DND-41 (cell line): Measurements from ENCODE around the gene NCOA3.

ENCODE experiments used
- ATAC-seq: fragments of 200-7000 bp; cut with Tn5 transposase; 3 replicates; pipeline ENCODE4 v1.9.1; 2021; ENCODE audit warnings: low read depth; ENCODE audit not compliant: insufficient read depth
- DNase-seq: peaks from one replicate; pipeline ENCODE4 v3.0.0-alpha.2; 2020
- H2AFZ ChIP-seq: 2 replicates; pipeline ENCODE4 v1.6.0; 2012; ENCODE audit warnings: low read depth, low read length
- H3K27ac ChIP-seq: 2 replicates; pipeline ENCODE4 v1.5.1; 2012; ENCODE audit warnings: low read length, inconsistent platforms
- H3K27me3 ChIP-seq: fragments of 200-600 bp; sonication (generic); 2 replicates; pipeline ENCODE4 v1.6.0; 2012; ENCODE audit warnings: low read length, mild to moderate bottlenecking, inconsistent platforms; ENCODE audit not compliant: insufficient read depth, poor library complexity
- H3K36me3 ChIP-seq: 2 replicates; pipeline ENCODE4 v1.5.1; 2012; ENCODE audit warnings: low read length, inconsistent platforms; ENCODE audit not compliant: insufficient read depth
- H3K4me1 ChIP-seq: 2 replicates; pipeline ENCODE4 v1.5.1; 2012; ENCODE audit warnings: mild to moderate bottlenecking, low read length; ENCODE audit not compliant: insufficient read depth
- H3K4me2 ChIP-seq: 2 replicates; pipeline ENCODE4 v1.6.0; 2012; ENCODE audit warnings: mild to moderate bottlenecking, moderate library complexity, low read length, inconsistent platforms; ENCODE audit not compliant: insufficient read depth
- H3K4me3 ChIP-seq, 2 experiments: fragments of 200-600 bp in 1 of 2; shearing (Covaris generic) in 1 of 2; 2 replicates each; pipeline ENCODE4 v1.5.1; 2012 to 2016; ENCODE audit warnings: inconsistent platforms in 2 of 2, low read length in 2 of 2, mild to moderate bottlenecking in 2 of 2, low read depth in 1 of 2, moderate library complexity in 1 of 2
- H3K79me2 ChIP-seq: 2 replicates; pipeline ENCODE4 v1.6.0; 2012; ENCODE audit warnings: low read length, inconsistent platforms; ENCODE audit not compliant: insufficient read depth
- H3K9ac ChIP-seq: 2 replicates; pipeline ENCODE4 v1.6.0; 2012; ENCODE audit warnings: low read depth, mild to moderate bottlenecking, inconsistent platforms, low read length, moderate library complexity
- H3K9me3 ChIP-seq: 2 replicates; pipeline ENCODE4 v1.5.1; 2012; ENCODE audit warnings: low read length, moderate library complexity, mild to moderate bottlenecking, inconsistent platforms; ENCODE audit not compliant: insufficient read depth, severe bottlenecking
- H4K20me1 ChIP-seq: 2 replicates; pipeline ENCODE4 v1.6.0; 2012; ENCODE audit warnings: low read length; ENCODE audit not compliant: insufficient read depth
- EZH2 ChIP-seq: IDR thresholded peaks from 3 replicates; pipeline ENCODE4 v1.6.1; 2012; ENCODE audit warnings: borderline replicate concordance, low read depth, mild to moderate bottlenecking, moderate library complexity, low read length, inconsistent platforms; ENCODE audit not compliant: severe bottlenecking
- TF ChIP-seq, protein P1 (sequence below): IDR thresholded peaks from 2 replicates; pipeline ENCODE4 v1.5.1; 2012; ENCODE audit warnings: borderline replicate concordance, low read length, moderate library complexity, mild to moderate bottlenecking; ENCODE audit not compliant: poor library complexity, severe bottlenecking; ENCODE audit errors: extremely low read depth

Gene NCOA3

GRCh38 chr20:47686545-47686944 lies 184.9 kb downstream of the NCOA3 start:
- Histone ChIP-seq H3K4me1 (no peaks in the 10 kb centered on the region), H3K27me3 (no peaks in the 10 kb centered on the region), H3K9ac (no peak overlapping the region), H3K27ac (no peak overlapping the region), H3K9me3 (peaks cover 15% of the 10 kb centered on the region), H3K4me3 (no peak overlapping the region), H4K20me1 (no peaks in the 10 kb centered on the region), H3K36me3 (no peaks in the 10 kb centered on the region), H3K4me2 (no peak overlapping the region), H3K79me2 (no peaks in the 10 kb centered on the region), H2AFZ (no peak overlapping the region)
- ATAC-seq (no peak), DNase-seq (no peak)
- TF ChIP-seq, protein P1, sequence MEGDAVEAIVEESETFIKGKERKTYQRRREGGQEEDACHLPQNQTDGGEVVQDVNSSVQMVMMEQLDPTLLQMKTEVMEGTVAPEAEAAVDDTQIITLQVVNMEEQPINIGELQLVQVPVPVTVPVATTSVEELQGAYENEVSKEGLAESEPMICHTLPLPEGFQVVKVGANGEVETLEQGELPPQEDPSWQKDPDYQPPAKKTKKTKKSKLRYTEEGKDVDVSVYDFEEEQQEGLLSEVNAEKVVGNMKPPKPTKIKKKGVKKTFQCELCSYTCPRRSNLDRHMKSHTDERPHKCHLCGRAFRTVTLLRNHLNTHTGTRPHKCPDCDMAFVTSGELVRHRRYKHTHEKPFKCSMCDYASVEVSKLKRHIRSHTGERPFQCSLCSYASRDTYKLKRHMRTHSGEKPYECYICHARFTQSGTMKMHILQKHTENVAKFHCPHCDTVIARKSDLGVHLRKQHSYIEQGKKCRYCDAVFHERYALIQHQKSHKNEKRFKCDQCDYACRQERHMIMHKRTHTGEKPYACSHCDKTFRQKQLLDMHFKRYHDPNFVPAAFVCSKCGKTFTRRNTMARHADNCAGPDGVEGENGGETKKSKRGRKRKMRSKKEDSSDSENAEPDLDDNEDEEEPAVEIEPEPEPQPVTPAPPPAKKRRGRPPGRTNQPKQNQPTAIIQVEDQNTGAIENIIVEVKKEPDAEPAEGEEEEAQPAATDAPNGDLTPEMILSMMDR = no peak
- TF ChIP-seq EZH2 = no peak

DNA sequence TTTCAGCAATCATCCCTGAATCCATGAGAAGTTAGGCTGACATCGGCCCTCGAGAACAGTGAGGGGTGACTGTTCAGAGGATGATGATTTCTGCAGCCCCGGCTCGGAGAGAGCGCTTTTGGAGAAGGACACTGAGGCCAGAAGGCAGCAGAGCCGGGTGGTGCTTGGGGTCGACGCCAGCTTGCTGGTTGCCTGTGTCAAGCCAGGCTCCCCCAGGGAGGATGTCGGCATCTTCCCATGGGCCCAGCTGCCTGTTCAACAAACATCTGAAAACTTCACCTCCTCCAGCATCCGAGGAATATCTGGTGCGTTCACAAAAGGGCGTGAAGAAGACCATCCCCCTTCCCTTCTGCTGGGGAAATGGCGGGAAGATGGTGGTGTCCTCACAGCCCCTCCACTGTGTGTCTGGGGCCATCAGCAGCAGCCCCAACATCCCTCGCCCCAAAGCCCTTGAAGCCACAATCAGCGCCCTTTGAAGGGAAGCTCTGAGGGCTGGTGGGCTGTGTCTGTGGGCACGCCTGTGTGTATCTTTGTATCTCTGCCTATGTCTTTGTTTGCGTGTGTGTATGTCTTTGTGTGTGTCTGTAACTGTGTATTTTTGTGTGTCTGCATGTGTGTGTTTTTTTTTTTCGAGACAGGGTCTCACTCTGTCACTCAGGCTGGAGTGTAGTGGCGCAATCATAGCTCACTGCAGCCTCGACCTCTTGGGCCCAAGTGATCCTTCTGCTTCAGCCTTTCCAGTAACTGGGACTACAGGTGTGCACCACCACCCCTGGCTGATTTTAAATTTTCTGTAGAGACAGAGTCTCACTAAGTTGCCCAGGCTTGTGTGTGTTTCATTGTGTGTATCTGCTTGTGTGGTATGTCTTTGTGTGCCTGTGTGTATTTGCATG lies 185.7 kb downstream of the NCOA3 start:
- ATAC-seq (no peak), DNase-seq (no peak)
- no peak for TF ChIP-seq EZH2
- TF ChIP-seq, protein P1 = no peak
- Histone ChIP-seq H4K20me1 (no peaks in the 10 kb centered on the region), H3K4me1 (no peaks in the 10 kb centered on the region), H3K9ac (no peak overlapping the region), H3K4me2 (no peak overlapping the region), H3K36me3 (no peaks in the 10 kb centered on the region), H3K27me3 (no peaks in the 10 kb centered on the region), H3K9me3 (peaks cover 23% of the 10 kb centered on the region), H3K4me3 (no peak overlapping the region), H2AFZ (no peak overlapping the region), H3K79me2 (no peaks in the 10 kb centered on the region), H3K27ac (no peak overlapping the region)

DNA sequence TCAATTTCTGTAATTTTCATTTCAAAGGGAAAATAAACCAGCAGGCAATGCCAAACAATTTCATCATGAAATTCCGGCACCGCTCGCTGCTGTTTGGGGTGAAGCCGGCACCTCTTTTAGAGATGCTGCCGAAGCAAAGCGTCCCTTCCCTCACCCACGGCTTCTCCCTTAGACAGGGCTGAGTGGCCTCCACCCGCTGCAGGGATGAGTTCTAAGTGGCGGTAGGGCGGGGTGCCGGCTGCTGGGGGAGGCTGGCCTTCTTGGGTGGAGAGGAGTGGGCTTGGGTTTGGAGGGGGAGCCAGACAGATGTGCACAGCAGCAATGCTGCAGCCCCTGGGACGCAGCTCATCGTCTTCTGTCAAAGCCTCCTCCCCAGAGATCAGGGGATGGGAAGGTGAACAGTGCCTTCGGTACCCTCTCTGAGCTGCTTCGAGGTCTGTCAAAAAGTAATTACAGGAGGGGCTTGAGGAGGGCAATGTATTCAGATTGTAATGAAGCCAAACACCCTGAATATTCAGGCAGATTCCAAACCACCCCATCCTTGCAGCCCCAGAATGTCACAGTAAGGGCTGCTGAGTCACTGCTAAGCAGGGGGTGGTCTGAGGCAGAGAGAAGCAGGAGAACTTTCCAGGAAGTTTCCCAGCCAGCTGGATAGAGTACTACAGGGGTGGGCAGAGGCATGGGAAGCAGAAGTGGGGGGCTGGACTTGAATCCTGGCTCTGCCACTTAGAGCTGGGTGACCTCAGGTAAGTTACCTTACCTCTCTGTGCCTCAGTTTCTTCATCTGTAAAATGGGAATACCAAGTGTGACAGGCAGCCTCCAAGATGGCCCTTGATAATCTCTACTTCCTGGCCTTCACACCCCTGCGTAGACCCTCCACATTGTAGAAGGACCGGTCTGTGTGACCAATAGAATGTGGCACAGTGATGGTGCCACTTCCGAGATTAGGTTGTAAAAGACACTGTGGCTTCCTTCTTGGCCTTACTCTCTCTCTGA lies 187.0 kb downstream of the NCOA3 start:
- ATAC-seq = no peak

More for the DNA sequence above, 187.0 kb downstream of the NCOA3 start:
- DNase-seq = no peak
- Histone ChIP-seq H3K79me2 (no peaks in the 10 kb centered on the region), H4K20me1 (no peaks in the 10 kb centered on the region), H3K27ac (no peak overlapping the region), H3K9me3 (peaks cover 27% of the 10 kb centered on the region), H3K27me3 (no peaks in the 10 kb centered on the region), H2AFZ (no peak overlapping the region), H3K36me3 (no peaks in the 10 kb centered on the region), H3K4me3 (no peak overlapping the region), H3K4me1 (no peaks in the 10 kb centered on the region), H3K9ac (no peak overlapping the region), H3K4me2 (no peak overlapping the region)
- TF ChIP-seq, protein P1 = no peak
- no peak for TF ChIP-seq EZH2
